GM12873 (cell line): ENCODE results near the gene STEAP2.

Source experiments
- CTCF ChIP-seq: IDR thresholded peaks from 2 replicates; pipeline ENCODE4 v1.5.1; 2012; ENCODE audit warnings: low read depth, mild to moderate bottlenecking, moderate library complexity, low read length, control low read depth; ENCODE audit not compliant: insufficient read depth; ENCODE audit errors: missing control alignments

Gene STEAP2

GRCh38 chr7:90236721-90237289 is 25.3 kb downstream of the STEAP2 start:
- TF ChIP-seq CTCF, result no peak

- TF ChIP-seq CTCF, result no peak
Observed at GRCh38 chr7:90238022-90238421, 26.5 kb downstream of the STEAP2 start.

GRCh38 chr7:90238583-90238982 is 27.0 kb downstream of the STEAP2 start:
- no peak for TF ChIP-seq CTCF

GRCh38 chr7:90239050-90239449 is 27.5 kb downstream of the STEAP2 start:
- TF ChIP-seq CTCF, result no peak

GRCh38 chr7:90239625-90240228 is 28.2 kb downstream of the STEAP2 start:
- no peak for TF ChIP-seq CTCF

- TF ChIP-seq CTCF, result no peak
Observed at GRCh38 chr7:90242369-90243168, 31.0 kb downstream of the STEAP2 start.

- TF ChIP-seq CTCF, result no peak
Observed at GRCh38 chr7:90243556-90243955, 32.0 kb downstream of the STEAP2 start.
